Measurements from ENCODE around the gene SEC16B.

The SEC16B gene

GRCh38 chr1:178010674-178011464 is 41.0 kb upstream of the SEC16B start:
- H3K4me3 ChIP-seq (ENCODE audit: low read depth, low read length) = no peak overlapping the region
- DNase-seq (ENCODE audit: low read depth) = no peak
- TF ChIP-seq CTCF (conservative IDR thresholded peaks at IDR 0.05; ENCODE audit: low read depth, low read length) = no peak

- no peak for TF ChIP-seq CTCF (conservative IDR thresholded peaks at IDR 0.05; ENCODE audit: low read depth, low read length)
- no peak overlapping the region for H3K4me3 ChIP-seq (ENCODE audit: low read depth, low read length)
- no peak for DNase-seq (ENCODE audit: low read depth)
These were observed 36.2 kb upstream of the SEC16B start for GRCh38 chr1:178006043-178006442.

- no peak overlapping the region for H3K4me3 ChIP-seq (ENCODE audit: low read depth, low read length)
- TF ChIP-seq CTCF (conservative IDR thresholded peaks at IDR 0.05; ENCODE audit: low read depth, low read length) = no peak
- no peak for DNase-seq (ENCODE audit: low read depth)
These were observed 35.6 kb upstream of the SEC16B start for GRCh38 chr1:178005450-178005849.

- no peak for TF ChIP-seq CTCF (conservative IDR thresholded peaks at IDR 0.05; ENCODE audit: low read depth, low read length)
- peak; percentile 21 for DNase-seq (ENCODE audit: low read depth)
- no peak overlapping the region for H3K4me3 ChIP-seq (ENCODE audit: low read depth, low read length)
These were observed 35.1 kb upstream of the SEC16B start for GRCh38 chr1:178004926-178005391.

- H3K4me3 ChIP-seq (ENCODE audit: low read depth, low read length) = no peak overlapping the region
- no peak for DNase-seq (ENCODE audit: low read depth)
- TF ChIP-seq CTCF (conservative IDR thresholded peaks at IDR 0.05; ENCODE audit: low read depth, low read length) = no peak
These were observed 29.1 kb upstream of the SEC16B start for GRCh38 chr1:177998696-177999631.

- no peak overlapping the region for H3K4me3 ChIP-seq (ENCODE audit: low read depth, low read length)
- DNase-seq (ENCODE audit: low read depth) = no peak
- TF ChIP-seq CTCF (conservative IDR thresholded peaks at IDR 0.05; ENCODE audit: low read depth, low read length) = no peak
These were observed 27.1 kb upstream of the SEC16B start for GRCh38 chr1:177996957-177997356.
